ENCODE results near the gene SLC22A12.
"Not testable (repeated sequence)": the region's sequence is repeated elsewhere in the genome, so short reads cannot be mapped to it uniquely, and the experiment has no call there.

Gene SLC22A12

DNA sequence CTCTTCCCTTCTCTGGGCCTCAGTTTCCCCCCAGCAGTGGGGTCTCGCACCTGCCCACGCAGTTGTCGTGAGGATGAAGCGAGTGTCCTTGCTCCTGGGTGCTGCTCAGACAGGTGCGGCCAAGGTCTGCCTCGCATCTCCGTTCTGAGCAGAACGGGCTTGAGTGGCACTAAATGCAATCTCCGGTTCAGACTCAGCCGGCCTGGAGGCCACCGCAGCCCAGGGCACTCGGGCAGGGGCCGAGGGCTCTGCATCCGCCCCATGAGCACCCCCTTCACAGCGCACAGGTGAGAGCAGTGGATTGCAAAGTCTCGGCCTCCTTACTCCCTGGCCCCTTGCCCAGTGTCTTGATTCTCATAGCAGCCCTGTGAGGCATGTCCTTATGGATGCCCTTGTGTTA lies 30.1 kb upstream of the SLC22A12 start:
- Histone ChIP-seq H3K4me2 (ENCODE audit: low read depth, low read length, poor library complexity, severe bottlenecking) (no peak overlapping the region), H3K4me3 (ENCODE audit: low read length, poor library complexity, severe bottlenecking) (no peak overlapping the region), H3K27me3 (ENCODE audit: insufficient read depth, low read length, poor library complexity, severe bottlenecking) (no peaks in the 10 kb centered on the region), H3K9me2 (replicated peaks; ENCODE audit: low read depth, low read length) (no peaks in the 10 kb centered on the region), H3F3A (ENCODE audit: low read depth) (no peaks in the 10 kb centered on the region), H2AFZ (ENCODE audit: low read length) (no peak overlapping the region), H3K36me3 (ENCODE audit: insufficient read depth, low read length) (no peaks in the 10 kb centered on the region), H3K79me2 (ENCODE audit: insufficient read depth, low read length) (no peaks in the 10 kb centered on the region), H3K4me1 (ENCODE audit: insufficient read depth, low read length, poor library complexity, severe bottlenecking) (peaks cover 4% of the 10 kb centered on the region), H3K9me3 (ENCODE audit: insufficient read depth, low read depth, low read length) (no peaks in the 10 kb centered on the region), H3K9ac (ENCODE audit: low read depth, low read length, poor library complexity, severe bottlenecking) (no peak overlapping the region), H4K20me1 (ENCODE audit: insufficient read depth, low read length, poor library complexity, severe bottlenecking) (no peaks in the 10 kb centered on the region)
- TF ChIP-seq EZH2phosphoT487 (IDR thresholded peaks at IDR 0.05; ENCODE audit: borderline replicate concordance): no peak
- TF ChIP-seq, protein P1, sequence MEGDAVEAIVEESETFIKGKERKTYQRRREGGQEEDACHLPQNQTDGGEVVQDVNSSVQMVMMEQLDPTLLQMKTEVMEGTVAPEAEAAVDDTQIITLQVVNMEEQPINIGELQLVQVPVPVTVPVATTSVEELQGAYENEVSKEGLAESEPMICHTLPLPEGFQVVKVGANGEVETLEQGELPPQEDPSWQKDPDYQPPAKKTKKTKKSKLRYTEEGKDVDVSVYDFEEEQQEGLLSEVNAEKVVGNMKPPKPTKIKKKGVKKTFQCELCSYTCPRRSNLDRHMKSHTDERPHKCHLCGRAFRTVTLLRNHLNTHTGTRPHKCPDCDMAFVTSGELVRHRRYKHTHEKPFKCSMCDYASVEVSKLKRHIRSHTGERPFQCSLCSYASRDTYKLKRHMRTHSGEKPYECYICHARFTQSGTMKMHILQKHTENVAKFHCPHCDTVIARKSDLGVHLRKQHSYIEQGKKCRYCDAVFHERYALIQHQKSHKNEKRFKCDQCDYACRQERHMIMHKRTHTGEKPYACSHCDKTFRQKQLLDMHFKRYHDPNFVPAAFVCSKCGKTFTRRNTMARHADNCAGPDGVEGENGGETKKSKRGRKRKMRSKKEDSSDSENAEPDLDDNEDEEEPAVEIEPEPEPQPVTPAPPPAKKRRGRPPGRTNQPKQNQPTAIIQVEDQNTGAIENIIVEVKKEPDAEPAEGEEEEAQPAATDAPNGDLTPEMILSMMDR (conservative IDR thresholded peaks at IDR 0.05; ENCODE audit: low read length): no peak

DNA sequence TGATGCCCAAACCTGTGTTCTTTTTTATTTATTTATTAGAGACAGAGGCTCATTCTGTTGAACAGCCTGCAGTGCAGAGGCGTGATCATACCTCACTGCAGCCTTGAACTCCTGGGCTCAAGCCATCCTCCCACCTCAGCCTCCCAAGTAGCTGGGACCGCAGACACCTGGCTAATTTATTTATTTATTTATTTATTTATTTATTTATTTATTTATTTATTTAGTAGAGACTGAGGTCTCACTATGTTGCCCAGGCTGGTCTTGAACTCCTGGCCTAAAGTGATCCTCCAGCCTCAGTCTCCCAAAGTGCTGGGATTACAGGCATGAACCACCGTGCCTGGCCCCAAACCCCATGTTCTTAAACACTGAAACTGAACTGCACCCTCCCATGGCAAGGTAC lies 29.6 kb upstream of the SLC22A12 start:
- H3K4me2 ChIP-seq (ENCODE audit: low read depth, low read length, poor library complexity, severe bottlenecking); H4K20me1 ChIP-seq (ENCODE audit: insufficient read depth, low read length, poor library complexity, severe bottlenecking); H3K27me3 ChIP-seq (ENCODE audit: insufficient read depth, low read length, poor library complexity, severe bottlenecking): not testable (repeated sequence)

DNA sequence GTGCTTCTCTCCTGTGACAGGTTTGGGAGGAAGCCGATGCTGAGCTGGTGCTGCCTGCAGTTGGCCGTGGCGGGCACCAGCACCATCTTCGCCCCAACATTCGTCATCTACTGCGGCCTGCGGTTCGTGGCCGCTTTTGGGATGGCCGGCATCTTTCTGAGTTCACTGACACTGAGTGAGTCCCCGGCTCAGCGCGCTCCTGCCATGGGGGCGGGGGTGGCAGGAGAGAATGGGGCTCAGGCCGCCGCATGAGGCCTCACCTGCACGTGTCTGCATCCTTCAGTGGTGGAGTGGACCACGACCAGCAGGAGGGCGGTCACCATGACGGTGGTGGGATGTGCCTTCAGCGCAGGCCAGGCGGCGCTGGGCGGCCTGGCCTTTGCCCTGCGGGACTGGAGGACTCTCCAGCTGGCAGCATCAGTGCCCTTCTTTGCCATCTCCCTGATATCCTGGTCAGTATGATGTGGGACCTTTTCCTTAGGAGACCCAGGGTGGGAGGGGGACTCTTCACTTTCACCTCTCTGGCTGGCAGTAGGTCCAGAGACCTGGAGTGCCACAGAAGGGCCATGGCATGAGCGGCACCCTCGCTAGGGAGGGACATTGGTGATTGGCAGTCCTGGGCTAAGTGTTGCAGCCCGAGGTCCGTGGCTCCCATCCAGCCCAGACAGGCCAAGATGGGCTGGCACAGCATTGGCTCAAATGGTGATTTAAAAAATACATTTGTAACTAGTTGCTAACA lies 28.9 kb upstream of the SLC22A12 start:
- Histone ChIP-seq H3K36me3 (ENCODE audit: insufficient read depth, low read length) (no peaks in the 10 kb centered on the region), H2AFZ (ENCODE audit: low read length) (no peak overlapping the region), H3K27me3 (ENCODE audit: insufficient read depth, low read length, poor library complexity, severe bottlenecking) (no peaks in the 10 kb centered on the region), H3K79me2 (ENCODE audit: insufficient read depth, low read length) (no peaks in the 10 kb centered on the region), H3K9me2 (replicated peaks; ENCODE audit: low read depth, low read length) (no peaks in the 10 kb centered on the region), H3K4me3 (ENCODE audit: low read length, poor library complexity, severe bottlenecking) (no peak overlapping the region), H3K9me3 (ENCODE audit: insufficient read depth, low read depth, low read length) (no peaks in the 10 kb centered on the region), H3K4me2 (ENCODE audit: low read depth, low read length, poor library complexity, severe bottlenecking) (no peak overlapping the region), H3F3A (ENCODE audit: low read depth) (no peaks in the 10 kb centered on the region), H3K4me1 (ENCODE audit: insufficient read depth, low read length, poor library complexity, severe bottlenecking) (peaks cover 16% of the 10 kb centered on the region), H3K9ac (ENCODE audit: low read depth, low read length, poor library complexity, severe bottlenecking) (no peak overlapping the region), H4K20me1 (ENCODE audit: insufficient read depth, low read length, poor library complexity, severe bottlenecking) (no peaks in the 10 kb centered on the region)
- no peak for TF ChIP-seq EZH2phosphoT487 (IDR thresholded peaks at IDR 0.05; ENCODE audit: borderline replicate concordance)
- TF ChIP-seq, protein P1 (conservative IDR thresholded peaks at IDR 0.05; ENCODE audit: low read length): no peak

More for the DNA sequence above, 29.6 kb upstream of the SLC22A12 start:
- H3K36me3 ChIP-seq (ENCODE audit: insufficient read depth, low read length); H3K79me2 ChIP-seq (ENCODE audit: insufficient read depth, low read length); H3K4me3 ChIP-seq (ENCODE audit: low read length, poor library complexity, severe bottlenecking); H3F3A ChIP-seq (ENCODE audit: low read depth); H3K4me1 ChIP-seq (ENCODE audit: insufficient read depth, low read length, poor library complexity, severe bottlenecking); H2AFZ ChIP-seq (ENCODE audit: low read length); H3K9ac ChIP-seq (ENCODE audit: low read depth, low read length, poor library complexity, severe bottlenecking); H3K9me3 ChIP-seq (ENCODE audit: insufficient read depth, low read depth, low read length); H3K9me2 ChIP-seq (replicated peaks; ENCODE audit: low read depth, low read length): not testable (repeated sequence)

All from Loucy (cell line).